ENCODE data around the gene FXYD2.

- TF ChIP-seq EZH2 (IDR thresholded peaks at IDR 0.05; ENCODE audit: low read length, unreplicated experiment) (no peak), CTCF (conservative IDR thresholded peaks at IDR 0.05; ENCODE audit: low read depth, low read length) (no peak), EZH2phosphoT487 (IDR thresholded peaks at IDR 0.05; ENCODE audit: borderline replicate concordance, low read length) (no peak)
Measured at GRCh38 chr11:117816151-117816741, 8.3 kb downstream of the FXYD2 start.
